HG02852 (cell line): ENCODE data around the gene PIP5K1A.
"Not testable (repeated sequence)": the region's sequence is repeated elsewhere in the genome, so short reads cannot be mapped to it uniquely, and the experiment has no call there.

Experiments used
- ATAC-seq: cut with Tn5 transposase; IDR thresholded peaks from one replicate; pipeline ENCODE4 v1.9.1; 2021; ENCODE audit warnings: mild to moderate bottlenecking, moderate library complexity; ENCODE audit not compliant: unreplicated experiment

PIP5K1A gene

GRCh38 chr1:151246786-151247185, 48.4 kb downstream of the PIP5K1A start:
- ATAC-seq, result no peak

GRCh38 chr1:151251656-151252470, 53.5 kb downstream of the PIP5K1A start:
- no peak for ATAC-seq

GRCh38 chr1:151254217-151255213, 56.2 kb downstream of the PIP5K1A start, which contains the start of gene PSMD4:
Gene PSMD4, plus strand, starts transcription at chr1:151254734. Its CDS starts 49 bp downstream, at chr1:151254783.
- peak; percentile 93 for ATAC-seq

- ATAC-seq, result no peak
These were observed 57.0 kb downstream of the PIP5K1A start for GRCh38 chr1:151255381-151255780.

GRCh38 chr1:151259351-151259750, 61.0 kb downstream of the PIP5K1A start:
- ATAC-seq, result no peak

- no peak for ATAC-seq
These were observed 67.3 kb downstream of the PIP5K1A start for GRCh38 chr1:151265446-151266236.

- no peak for ATAC-seq
These were observed 68.0 kb downstream of the PIP5K1A start for GRCh38 chr1:151266315-151266714.

- ATAC-seq, result no peak
These were observed 68.5 kb downstream of the PIP5K1A start for GRCh38 chr1:151266821-151267220.

GRCh38 chr1:151267760-151268159, 69.4 kb downstream of the PIP5K1A start:
- no peak for ATAC-seq

GRCh38 chr1:151273924-151274466, 75.6 kb downstream of the PIP5K1A start:
- ATAC-seq, result no peak

- ATAC-seq, result not testable (repeated sequence)
These were observed 77.0 kb downstream of the PIP5K1A start for GRCh38 chr1:151275341-151275740.

GRCh38 chr1:151277249-151277648, 78.9 kb downstream of the PIP5K1A start:
- no peak for ATAC-seq

- peak; percentile 33 for ATAC-seq
These were observed 83.0 kb downstream of the PIP5K1A start for GRCh38 chr1:151281225-151281968.

GRCh38 chr1:151281969-151282882, 83.9 kb downstream of the PIP5K1A start, which contains the start of gene ZNF687:
Gene ZNF687, plus strand, starts transcription at chr1:151282299. Its CDS starts 3,993 bp downstream, at chr1:151286292.
- ATAC-seq, result peak; percentile 86

- ATAC-seq, result no peak
These were observed 84.8 kb downstream of the PIP5K1A start for GRCh38 chr1:151282883-151283725.

- no peak for ATAC-seq
These were observed 85.7 kb downstream of the PIP5K1A start for GRCh38 chr1:151284013-151284577.

GRCh38 chr1:151286619-151287340, 88.4 kb downstream of the PIP5K1A start:
- ATAC-seq, result no peak
